ENCODE measurements around the gene CTNNA3.

GRCh38 chr10:66981361-66982052 is 714.5 kb downstream of the CTNNA3 start:
- TF ChIP-seq CTCF (IDR thresholded peaks at IDR 0.05) = no peak
- no peak for TF ChIP-seq POLR2A (IDR thresholded peaks at IDR 0.05)
